MG63 (cell line): Measurements from ENCODE around the gene OR9A4. TPM values are rescaled to one million over a fixed set of nuclear protein-coding genes. Genes with fewer than 3 reads are reported as not detected.

Experiments used
- total RNA-seq: library from RNA; depleted of rRNA; stranded (reverse); fragments of >200 nt; shearing (Covaris generic); gene quantifications from 2 replicates; pipeline ENCODE4 v1.2.3, GENCODE V29; 2014; ENCODE audit warnings: low replicate concordance; rRNA removed

The OR9A4 gene
- total RNA-seq, 1 experiment from 2014 or later, result not detected

Other genes with a start within 250 kb of the OR9A4 start
- gene DENND11, start 214.2 kb upstream of the OR9A4 start, total RNA-seq, result 1.3 and 2.1 TPM in 2 replicates
- not detected in 2 replicates for gene WEE2, start 208.0 kb upstream of the OR9A4 start, total RNA-seq
- gene SSBP1, start 178.0 kb upstream of the OR9A4 start, total RNA-seq, result 135 and 212 TPM in 2 replicates
- gene TAS2R3, start 152.3 kb upstream of the OR9A4 start, total RNA-seq, result not detected in 2 replicates
- gene TAS2R4, start 139.7 kb upstream of the OR9A4 start, total RNA-seq, result not detected in 2 replicates
- not detected in 2 replicates for gene TAS2R5, start 126.2 kb upstream of the OR9A4 start, total RNA-seq
- not detected in 2 replicates for gene PRSS37, start 74.9 kb upstream of the OR9A4 start, total RNA-seq
- gene CLEC5A, start 30.6 kb downstream of the OR9A4 start, total RNA-seq, result not detected in 2 replicates
- gene TAS2R38, start 57.4 kb downstream of the OR9A4 start, total RNA-seq, result not detected in 2 replicates
- not detected in 2 replicates for gene MGAM, start 79.5 kb downstream of the OR9A4 start, total RNA-seq
- gene MGAM2, start 195.3 kb downstream of the OR9A4 start, total RNA-seq, result not detected in 2 replicates